Measurements from ENCODE around the gene TSEN54. TPM values are rescaled to one million over a fixed set of nuclear protein-coding genes. Genes with fewer than 3 reads are reported as not detected.

Gene TSEN54
- total RNA-seq, 8 experiments from 2014 or later: 11.1 to 25.1 (median 14.9) TPM

GRCh38 chr17:75559958-75560533, 43.7 kb downstream of the TSEN54 start:
- 80 to 100% (median 83%) methylated on average over 2 to 3 of the region's 9 CpGs; no CpG with 5 or more reads in 7 of the 10 experiments for WGBS, 10 experiments
- Histone ChIP-seq H3K4me3 (no peak overlapping the region), H3K27ac (no peak overlapping the region), H3K4me1 (replicated peaks in 1 of 2) (peaks cover 4 to 11% of the 10 kb centered on the region in 2 donors)
- ATAC-seq (replicated peaks in 6 of 8): no peak
- in situ Hi-C loops (cut with MboI; ENCODE audit: low pct_unique_long_range_greater_than_20kb in 2 of 9, low sequenced_read_pairs in 9 of 9, unreplicated experiment in 9 of 9): no loop called here

- in situ Hi-C loops (cut with MboI; ENCODE audit: low pct_unique_long_range_greater_than_20kb in 2 of 9, low sequenced_read_pairs in 9 of 9, unreplicated experiment in 9 of 9): no loop called here
- WGBS, 10 experiments: 60 to 87% (median 80%) methylated on average over 1 to 5 of the region's 5 CpGs; no CpG with 5 or more reads in 3 of the 10 experiments
- H3K27ac ChIP-seq: no peak overlapping the region
- H3K4me3 ChIP-seq: no peak overlapping the region
- no peak for ATAC-seq (replicated peaks in 6 of 8)
- peaks cover 4 to 17% of the 10 kb centered on the region in 2 donors for H3K4me1 ChIP-seq (replicated peaks in 1 of 2)
Measured at GRCh38 chr17:75561927-75562603, 45.7 kb downstream of the TSEN54 start.

GRCh38 chr17:75563063-75563758, 46.9 kb downstream of the TSEN54 start:
- H3K27ac ChIP-seq: no peak overlapping the region
- peaks cover 0 to 7% of the 10 kb centered on the region in 2 donors for H3K4me1 ChIP-seq (replicated peaks in 1 of 2)
- WGBS, 10 experiments: 46 to 91% (median 90%) methylated on average over 2 to 12 of the region's 28 CpGs; no CpG with 5 or more reads in 4 of the 10 experiments
- no peak overlapping the region for H3K4me3 ChIP-seq
- in situ Hi-C loops (cut with MboI; ENCODE audit: low pct_unique_long_range_greater_than_20kb in 2 of 9, low sequenced_read_pairs in 9 of 9, unreplicated experiment in 9 of 9): no loop called here
- ATAC-seq (replicated peaks in 6 of 8): no peak

- WGBS, 10 experiments: 73 to 100% (median 97%) methylated on average over 1 to 6 of the region's 11 CpGs; no CpG with 5 or more reads in 6 of the 10 experiments
- Histone ChIP-seq H3K4me3 (no peak overlapping the region), H3K27ac (no peak overlapping the region), H3K4me1 (replicated peaks in 1 of 2) (peaks cover 0 to 7% of the 10 kb centered on the region in 2 donors)
- in situ Hi-C loops (cut with MboI; ENCODE audit: low pct_unique_long_range_greater_than_20kb in 2 of 9, low sequenced_read_pairs in 9 of 9, unreplicated experiment in 9 of 9): no loop called here
- ATAC-seq (replicated peaks in 6 of 8): no peak
Measured at GRCh38 chr17:75564195-75564594, 47.9 kb downstream of the TSEN54 start.

- H3K27ac ChIP-seq: no peak overlapping the region
- peaks cover 0 to 7% of the 10 kb centered on the region in 2 donors for H3K4me1 ChIP-seq (replicated peaks in 1 of 2)
- peak; percentile 13 to 65 (median 54) for ATAC-seq (replicated peaks in 6 of 8)
- 31 to 90% methylated on average over 2 to 3 of the region's 7 CpGs; no CpG with 5 or more reads in 8 of the 10 experiments for WGBS, 10 experiments
- in situ Hi-C loops (cut with MboI; ENCODE audit: low pct_unique_long_range_greater_than_20kb in 2 of 9, low sequenced_read_pairs in 9 of 9, unreplicated experiment in 9 of 9): no loop called here
- no peak overlapping the region for H3K4me3 ChIP-seq
Measured at GRCh38 chr17:75565066-75565465, 48.7 kb downstream of the TSEN54 start.

GRCh38 chr17:75565618-75566017, 49.3 kb downstream of the TSEN54 start:
- in situ Hi-C loops (cut with MboI; ENCODE audit: low pct_unique_long_range_greater_than_20kb in 2 of 9, low sequenced_read_pairs in 9 of 9, unreplicated experiment in 9 of 9): no loop called here
- ATAC-seq (replicated peaks in 6 of 8): no peak
- H3K4me1 ChIP-seq (replicated peaks in 1 of 2): peaks cover 4 to 11% of the 10 kb centered on the region in 2 donors
- WGBS, 10 experiments: 90% methylated on average over 4 of the region's 6 CpGs; no CpG with 5 or more reads in 9 of the 10 experiments
- no peak overlapping the region for H3K27ac ChIP-seq
- no peak overlapping the region for H3K4me3 ChIP-seq

- 40 to 90% (median 80%) methylated on average over 1 to 5 of the region's 6 CpGs; no CpG with 5 or more reads in 5 of the 10 experiments for WGBS, 10 experiments
- Histone ChIP-seq H3K27ac (no peak overlapping the region), H3K4me3 (no peak overlapping the region), H3K4me1 (replicated peaks in 1 of 2) (peaks cover 11 to 19% of the 10 kb centered on the region in 2 donors)
- ATAC-seq (replicated peaks in 6 of 8): peak in 5 of 8 experiments; percentile 10 to 73 (median 29)
- in situ Hi-C loops (cut with MboI; ENCODE audit: low pct_unique_long_range_greater_than_20kb in 2 of 9, low sequenced_read_pairs in 9 of 9, unreplicated experiment in 9 of 9): no loop called here
Measured at GRCh38 chr17:75566416-75566815, 50.1 kb downstream of the TSEN54 start.

GRCh38 chr17:75566834-75567233, 50.5 kb downstream of the TSEN54 start:
- H3K27ac ChIP-seq: no peak overlapping the region
- in situ Hi-C loops (cut with MboI; ENCODE audit: low pct_unique_long_range_greater_than_20kb in 2 of 9, low sequenced_read_pairs in 9 of 9, unreplicated experiment in 9 of 9): no loop called here
- ATAC-seq (replicated peaks in 6 of 8): no peak

GRCh38 chr17:75568412-75569255, 52.3 kb downstream of the TSEN54 start:
- Histone ChIP-seq H3K4me3 (no peak overlapping the region), H3K27ac (no peak overlapping the region), H3K4me1 (replicated peaks in 1 of 2) (peaks cover 12 to 20% of the 10 kb centered on the region in 2 donors)
- ATAC-seq (replicated peaks in 6 of 8): no peak
- 40 to 100% (median 83%) methylated on average over 1 to 2 of the region's 31 CpGs; no CpG with 5 or more reads in 7 of the 10 experiments for WGBS, 10 experiments
- in situ Hi-C loops (cut with MboI; ENCODE audit: low pct_unique_long_range_greater_than_20kb in 2 of 9, low sequenced_read_pairs in 9 of 9, unreplicated experiment in 9 of 9): no loop called here

More at GRCh38 chr17:75566834-75567233, 50.5 kb downstream of the TSEN54 start:
- WGBS, 10 experiments: 20 to 100% (median 82%) methylated on average over 1 to 5 of the region's 5 CpGs; no CpG with 5 or more reads in 4 of the 10 experiments
- Histone ChIP-seq H3K4me3 (no peak overlapping the region), H3K4me1 (replicated peaks in 1 of 2) (peaks cover 12 to 20% of the 10 kb centered on the region in 2 donors)

- no peak overlapping the region for H3K4me3 ChIP-seq
- in situ Hi-C loops (cut with MboI; ENCODE audit: low pct_unique_long_range_greater_than_20kb in 2 of 9, low sequenced_read_pairs in 9 of 9, unreplicated experiment in 9 of 9): no loop called here
- peaks cover 12 to 20% of the 10 kb centered on the region in 2 donors for H3K4me1 ChIP-seq (replicated peaks in 1 of 2)
- no peak for ATAC-seq (replicated peaks in 6 of 8)
- 50 to 100% (median 97%) methylated on average over 2 to 10 of the region's 35 CpGs; no CpG with 5 or more reads in 5 of the 10 experiments for WGBS, 10 experiments
- H3K27ac ChIP-seq: peak overlapping the region; percentile 38 to 60
Measured at GRCh38 chr17:75570034-75570676, 53.8 kb downstream of the TSEN54 start.

- Histone ChIP-seq H3K27ac (peak overlapping the region; percentile 38 to 60), H3K4me3 (no peak overlapping the region), H3K4me1 (replicated peaks in 1 of 2) (peaks cover 12 to 20% of the 10 kb centered on the region in 2 donors)
- peak in 5 of 8 experiments; percentile 17 to 48 (median 35) for ATAC-seq (replicated peaks in 6 of 8)
- in situ Hi-C loops (cut with MboI; ENCODE audit: low pct_unique_long_range_greater_than_20kb in 2 of 9, low sequenced_read_pairs in 9 of 9, unreplicated experiment in 9 of 9): no loop called here
- 73 to 100% (median 100%) methylated on average over 1 to 2 of the region's 11 CpGs; no CpG with 5 or more reads in 7 of the 10 experiments for WGBS, 10 experiments
Measured at GRCh38 chr17:75570772-75571171, 54.4 kb downstream of the TSEN54 start.

Data from motor neuron (in vitro differentiated cells).